NCI-H526 (cell line): ENCODE data around the gene TMEM200A.

Experiments
- DNase-seq, 2 experiments: peaks; one replicate each; lab custom pipeline; 2025; lab: John Stamatoyannopoulos, UW

TMEM200A gene

GRCh38 chr6:130425537-130425936, 59.7 kb downstream of the TMEM200A start:
- no peak for DNase-seq

DNA sequence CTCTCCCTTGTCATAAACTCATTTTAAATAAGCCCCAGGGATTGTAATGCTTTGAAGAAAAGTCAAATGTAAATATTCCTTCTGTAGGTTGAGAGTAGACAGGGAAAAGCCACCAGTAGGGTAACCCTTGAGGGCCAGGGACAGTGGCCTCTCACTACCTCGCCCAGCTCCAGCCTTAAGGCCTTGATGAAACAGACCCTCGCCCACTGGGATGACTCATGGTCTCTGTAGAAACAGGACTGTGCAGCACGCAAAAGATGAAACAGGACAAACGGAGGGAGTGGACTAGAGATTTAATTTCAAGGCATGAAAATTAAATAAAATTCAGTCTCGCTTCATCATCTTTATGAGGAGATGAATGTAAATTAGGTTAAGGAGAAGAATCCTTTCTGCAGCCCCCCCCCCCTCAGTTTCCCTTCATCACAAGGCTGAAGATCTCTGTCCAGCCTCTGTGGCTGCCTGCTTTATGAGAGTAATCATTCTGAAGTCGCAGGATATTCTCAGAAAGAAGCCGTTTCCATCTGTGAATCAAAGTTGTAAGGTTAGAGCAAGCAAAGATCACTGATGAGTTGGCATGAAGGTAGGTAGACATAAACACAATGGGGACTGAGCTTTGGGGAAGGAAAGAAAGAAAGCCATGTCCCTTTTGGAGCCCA, 60.4 kb downstream of the TMEM200A start:
- no peak for DNase-seq

- DNase-seq, result no peak
These were observed 65.6 kb downstream of the TMEM200A start for GRCh38 chr6:130431346-130431852.

- no peak for DNase-seq
These were observed 67.0 kb downstream of the TMEM200A start for GRCh38 chr6:130432838-130433237.

GRCh38 chr6:130434174-130434873, 68.5 kb downstream of the TMEM200A start:
- no peak for DNase-seq

GRCh38 chr6:130435181-130435580, 69.4 kb downstream of the TMEM200A start:
- DNase-seq, result no peak

GRCh38 chr6:130437961-130438360, 72.1 kb downstream of the TMEM200A start:
- no peak for DNase-seq

GRCh38 chr6:130447374-130447773, 81.6 kb downstream of the TMEM200A start:
- no peak for DNase-seq

GRCh38 chr6:130452336-130452735, 86.5 kb downstream of the TMEM200A start:
- DNase-seq, result no peak

- no peak for DNase-seq
These were observed 87.4 kb downstream of the TMEM200A start for GRCh38 chr6:130453230-130453629.

GRCh38 chr6:130457605-130458004, 91.8 kb downstream of the TMEM200A start:
- no peak for DNase-seq

DNA sequence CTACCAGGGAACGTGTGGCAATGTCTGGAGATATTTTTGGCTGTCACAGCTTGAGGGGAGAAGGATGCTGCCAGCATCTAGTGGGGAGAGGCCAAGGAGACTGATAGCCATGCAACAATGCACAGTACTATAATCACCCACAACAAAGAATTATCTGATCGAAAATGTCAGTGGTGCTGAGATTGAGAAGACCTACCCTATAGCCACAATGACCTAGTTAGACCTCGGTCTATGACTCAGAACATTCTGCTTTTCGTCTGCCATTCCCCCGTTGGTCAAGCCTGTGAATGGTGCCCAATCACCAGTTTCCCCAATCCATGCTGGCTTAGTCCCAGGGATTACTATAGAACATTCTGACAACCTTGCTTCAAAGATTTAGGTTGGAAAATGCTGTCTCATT, 93.5 kb downstream of the TMEM200A start:
- DNase-seq, result no peak

GRCh38 chr6:130460934-130461333, 95.1 kb downstream of the TMEM200A start:
- DNase-seq, result no peak

GRCh38 chr6:130466052-130466747, 100.4 kb downstream of the TMEM200A start:
- no peak for DNase-seq

- DNase-seq, result no peak
These were observed 100.9 kb downstream of the TMEM200A start for GRCh38 chr6:130466748-130467061.

DNA sequence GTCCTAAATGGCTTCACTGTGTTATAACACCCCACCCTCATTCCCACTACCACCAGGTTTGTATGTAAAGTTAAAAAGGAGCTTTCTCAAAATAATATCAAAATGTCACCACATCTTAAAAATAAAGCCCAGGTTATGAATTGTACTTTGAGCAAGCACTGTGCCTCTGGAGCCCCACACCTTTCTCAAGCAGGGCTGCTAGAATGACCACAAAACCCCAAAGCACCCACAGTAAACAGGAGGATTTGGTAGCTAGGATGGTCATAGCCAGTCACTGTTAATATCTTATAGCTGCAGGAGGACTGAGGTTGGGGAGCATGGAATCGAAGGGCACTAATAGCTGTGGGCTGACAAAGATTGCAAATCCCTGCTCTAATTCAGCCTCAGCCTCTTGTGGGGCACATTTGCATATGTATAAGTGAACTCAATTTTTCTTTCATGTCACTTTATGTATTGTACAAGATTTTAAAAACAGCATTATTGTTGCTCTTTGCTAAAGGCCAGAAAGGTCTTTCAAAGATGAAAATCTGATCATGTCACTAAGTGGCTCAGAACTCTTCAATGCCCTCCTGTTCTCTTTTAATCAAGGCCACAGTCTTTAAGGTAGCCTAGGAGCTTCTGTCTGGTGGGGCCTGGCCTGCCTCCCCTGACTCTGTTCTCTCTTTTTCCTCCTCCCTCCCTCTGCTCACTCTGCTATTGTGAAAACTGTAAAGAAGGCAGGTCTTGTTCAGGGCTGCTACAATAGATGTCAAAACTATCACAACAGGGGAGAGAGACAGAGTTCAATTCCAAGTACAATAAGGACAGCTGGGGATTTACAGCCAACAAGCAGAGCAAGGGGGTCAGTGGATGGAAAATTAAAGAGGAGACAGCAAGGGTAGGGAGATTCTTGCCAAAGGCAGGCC, 101.6 kb downstream of the TMEM200A start:
- DNase-seq, result no peak

GRCh38 chr6:130470766-130471165, 104.9 kb downstream of the TMEM200A start:
- no peak for DNase-seq

DNA sequence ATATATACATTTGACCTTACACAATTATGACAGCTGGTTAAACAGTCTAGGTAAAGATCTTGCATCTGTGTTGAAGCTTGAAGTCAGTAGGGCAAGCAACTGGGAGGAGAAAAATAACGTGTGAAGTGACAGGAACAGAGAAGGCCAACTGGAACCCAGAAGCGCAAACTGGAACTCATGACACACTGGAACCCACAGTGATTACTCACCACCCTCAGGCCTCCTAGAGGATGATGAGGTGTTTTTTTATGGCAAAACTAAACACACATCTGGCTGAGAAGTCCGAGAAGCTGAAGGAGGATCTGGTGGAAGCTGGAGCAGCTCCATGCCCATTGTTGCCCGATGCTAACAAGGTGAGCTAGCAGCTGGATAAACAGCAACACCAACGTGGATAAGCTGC, 108.1 kb downstream of the TMEM200A start:
- no peak for DNase-seq

DNA sequence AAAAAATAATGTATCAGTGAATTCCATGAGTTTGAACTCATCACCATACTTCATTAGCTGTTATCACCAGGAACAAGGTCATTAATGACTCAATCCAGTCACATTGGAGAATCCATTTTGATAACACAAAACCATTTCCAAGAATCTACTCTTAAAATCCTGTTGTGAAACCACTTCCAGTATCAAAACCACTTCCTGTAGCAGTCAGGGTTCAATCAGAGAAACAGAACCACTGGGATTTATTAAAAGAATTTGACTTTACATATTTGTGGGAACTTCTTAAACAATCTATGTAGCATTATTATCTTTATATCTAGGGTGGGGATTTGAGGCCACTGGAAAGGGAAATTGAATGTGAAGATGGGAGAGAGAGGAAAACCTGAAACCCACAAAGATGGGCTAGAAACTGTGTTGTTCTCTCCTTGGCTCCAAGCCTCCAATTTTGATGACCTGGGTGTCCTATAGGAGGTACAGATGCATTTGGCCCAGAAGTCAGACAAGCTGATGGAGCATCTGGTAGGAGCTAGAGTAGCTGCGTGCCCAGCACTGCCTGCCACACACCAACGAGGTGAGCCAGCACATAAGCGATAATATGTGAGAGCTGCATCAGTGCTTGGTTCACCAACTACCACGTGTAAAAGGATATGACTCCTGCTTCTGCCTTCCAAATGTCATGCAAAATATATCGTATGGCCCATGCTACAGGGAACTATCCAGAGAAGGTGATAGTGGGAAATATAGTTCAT, 117.0 kb downstream of the TMEM200A start:
- no peak for DNase-seq

DNA sequence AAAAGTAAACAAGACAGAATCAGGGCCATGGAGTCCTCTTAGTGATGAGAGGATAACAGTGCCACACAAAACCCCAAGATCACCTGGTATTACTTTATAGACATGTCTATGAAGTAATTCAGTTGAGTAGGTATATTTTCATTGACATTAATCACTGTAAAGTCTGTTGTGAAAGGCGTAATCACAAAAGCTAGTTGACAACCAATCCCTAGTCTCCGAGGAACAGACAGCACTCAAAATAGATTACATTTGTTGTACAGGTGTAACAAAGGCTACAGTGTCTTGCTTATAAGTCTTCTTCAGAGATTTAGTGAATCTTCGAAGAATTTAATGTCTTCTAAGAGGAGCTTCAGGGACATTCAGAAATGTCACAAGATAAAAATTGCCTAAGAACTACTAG, 120.1 kb downstream of the TMEM200A start:
- no peak for DNase-seq

DNA sequence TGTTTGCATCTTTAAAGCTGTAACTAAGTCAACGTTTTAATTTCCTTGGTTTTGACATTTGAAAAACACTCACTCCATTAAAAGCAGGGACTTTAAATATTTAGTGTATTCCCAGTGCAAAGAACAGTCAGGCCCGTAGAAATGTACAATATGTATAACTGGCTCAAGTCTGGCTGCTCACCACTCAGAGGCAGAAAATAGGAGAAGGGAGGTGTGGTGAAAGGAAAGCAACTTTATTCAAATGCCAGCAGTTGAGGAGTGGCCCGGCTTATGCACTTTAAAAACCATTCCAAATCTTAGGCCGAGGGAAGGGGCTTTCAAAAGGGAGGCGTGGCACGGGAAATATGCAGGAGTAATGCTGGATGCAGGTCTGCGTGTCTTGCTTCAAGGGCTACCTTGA, 120.6 kb downstream of the TMEM200A start:
- no peak for DNase-seq
